ENCODE results near the gene MYO3A.
A peak's percentile ranks its signal among the peaks of the same experiment; 100 is the strongest.

MYO3A gene

DNA sequence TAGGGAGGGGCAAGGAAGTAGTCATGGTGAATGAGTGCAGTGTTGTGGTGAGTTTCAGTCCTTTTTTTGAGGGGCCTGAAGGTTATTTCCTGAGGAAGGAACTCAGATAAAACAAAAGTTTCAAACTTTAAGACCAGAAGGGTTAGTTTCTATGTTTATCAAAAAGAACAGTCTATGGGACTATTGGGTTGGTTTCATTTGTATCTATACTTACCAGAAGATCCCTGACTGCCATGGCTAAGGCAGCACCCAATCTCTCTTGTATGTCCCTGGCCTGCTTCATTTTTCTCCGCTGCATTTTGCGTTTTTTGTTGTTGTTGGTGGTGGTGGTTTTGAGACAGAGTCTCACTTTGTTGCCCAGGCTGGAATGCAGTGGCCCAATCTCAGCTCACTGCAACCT lies 263.2 kb downstream of the MYO3A start:
- DNase-seq, result no peak
- in situ Hi-C loops (cut with MboI; ENCODE audit: low pct_unique_long_range_greater_than_20kb, low sequenced_read_pairs), result no loop called here

DNA sequence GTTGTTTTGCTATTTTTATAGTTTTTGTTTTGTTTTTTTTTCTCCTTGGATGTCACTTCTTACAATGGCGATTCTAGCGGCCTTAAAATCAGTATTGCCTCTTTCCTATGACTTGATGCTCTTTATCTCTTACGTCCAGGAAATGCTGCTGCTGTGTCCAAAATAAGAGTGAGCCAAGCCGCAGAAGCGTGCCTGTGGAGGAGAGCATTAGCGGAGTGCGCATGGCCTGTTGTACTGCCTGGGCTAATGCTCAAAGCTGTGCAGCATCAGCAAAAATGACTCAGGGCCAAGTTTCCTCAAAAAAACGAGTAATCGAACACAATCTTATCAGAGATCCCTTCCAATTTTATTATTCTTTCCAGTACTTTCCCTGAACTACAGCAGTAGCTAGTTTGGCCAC lies 264.1 kb downstream of the MYO3A start:
- DNase-seq, result no peak
- in situ Hi-C loops (cut with MboI; ENCODE audit: low pct_unique_long_range_greater_than_20kb, low sequenced_read_pairs), result no loop called here

DNA sequence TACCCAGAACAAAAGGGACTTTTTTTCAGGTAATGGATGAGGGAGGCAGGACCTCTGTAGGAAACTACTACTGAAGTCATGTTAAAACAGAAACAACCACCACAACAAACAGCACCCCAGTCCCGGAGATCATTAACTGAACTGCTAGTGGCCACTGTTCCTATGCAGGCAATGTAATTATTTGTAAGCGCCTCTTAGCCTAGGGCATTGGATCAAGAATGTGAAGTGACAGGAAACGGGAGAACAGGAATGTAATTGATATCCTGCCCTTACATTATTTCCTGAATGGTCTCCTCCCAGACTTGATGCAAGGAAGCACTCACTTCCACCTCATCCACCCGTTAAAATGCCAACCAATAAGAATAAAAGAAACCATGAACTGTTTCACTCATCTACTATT lies 265.8 kb downstream of the MYO3A start:
- in situ Hi-C loops (cut with MboI; ENCODE audit: low pct_unique_long_range_greater_than_20kb, low sequenced_read_pairs), result no loop called here
- DNase-seq, result no peak

DNA sequence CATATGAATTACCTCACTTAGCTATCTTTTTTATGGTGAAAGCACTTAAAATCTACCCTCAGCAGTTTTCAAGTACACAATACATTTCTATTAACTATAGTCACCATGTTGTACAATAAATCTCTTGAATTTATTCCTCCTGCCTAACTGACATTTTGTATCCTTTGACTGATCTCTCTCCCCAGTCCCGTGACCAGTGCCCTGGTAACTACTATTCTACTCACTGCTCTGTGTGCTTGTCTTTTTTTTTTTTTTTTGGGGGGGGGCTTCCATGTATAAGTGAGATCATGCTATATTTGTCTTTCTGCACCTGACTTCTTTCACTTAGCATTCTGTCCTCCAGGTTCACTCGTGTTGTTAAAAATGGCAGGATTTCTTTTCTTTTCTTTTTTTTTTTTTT lies 271.2 kb downstream of the MYO3A start:
- DNase-seq, result no peak
- in situ Hi-C loops (cut with MboI; ENCODE audit: low pct_unique_long_range_greater_than_20kb, low sequenced_read_pairs), result no loop called here

DNA sequence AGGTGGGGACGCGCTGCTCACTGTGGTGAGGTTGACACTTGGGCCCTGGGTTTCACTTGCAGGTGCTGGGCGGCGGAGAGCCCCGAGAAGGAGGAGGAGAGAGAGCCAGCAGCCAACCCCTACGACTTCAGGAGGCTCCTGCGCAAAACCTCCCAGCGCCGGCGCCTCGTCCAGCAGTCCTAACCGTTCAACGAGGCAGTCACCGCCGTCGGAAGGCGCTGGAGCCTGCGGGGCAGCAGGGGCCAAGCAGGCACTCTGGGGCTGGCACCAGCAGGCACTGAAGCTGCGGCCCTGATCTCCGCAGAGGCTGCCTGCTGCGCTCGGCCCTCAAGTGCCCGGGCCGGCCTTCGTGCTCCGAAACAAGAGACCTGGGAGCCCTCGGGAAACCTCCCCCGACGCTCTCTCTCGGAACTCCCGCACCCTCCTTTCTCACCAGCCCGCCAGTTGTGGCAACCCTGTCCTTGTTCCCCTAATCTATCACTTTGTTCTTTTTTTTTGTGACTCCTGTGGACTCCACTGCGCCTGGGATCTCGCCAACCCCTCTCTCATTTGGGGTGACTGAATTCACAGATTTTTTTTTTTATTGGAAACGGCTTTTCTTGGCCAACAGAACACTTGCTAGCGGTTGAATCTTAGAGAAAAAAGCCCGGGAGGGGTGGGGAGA lies 277.9 kb downstream of the MYO3A start:
- in situ Hi-C loops (cut with MboI; ENCODE audit: low pct_unique_long_range_greater_than_20kb, low sequenced_read_pairs), result no loop called here
- DNase-seq, result no peak

DNA sequence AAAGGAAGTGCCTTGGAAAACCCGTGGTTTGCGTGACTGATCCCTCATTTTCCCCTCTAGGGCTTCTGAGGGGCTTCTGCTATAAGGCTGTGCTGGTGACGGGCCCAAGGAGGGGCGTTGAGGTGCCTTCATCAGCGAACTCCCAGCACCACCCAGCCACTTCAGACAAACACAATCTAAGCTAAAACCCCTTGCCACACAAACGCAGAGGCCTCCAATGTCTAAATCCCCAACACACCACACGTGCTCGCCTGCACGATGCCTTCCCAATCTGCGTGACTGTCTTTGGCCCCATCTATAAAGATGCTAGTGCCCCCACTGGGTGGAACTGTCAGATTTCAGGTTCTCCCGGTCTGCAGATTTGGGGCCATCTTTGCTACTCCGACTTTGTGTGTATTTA lies 278.5 kb downstream of the MYO3A start:
- in situ Hi-C loops (cut with MboI; ENCODE audit: low pct_unique_long_range_greater_than_20kb, low sequenced_read_pairs), result no loop called here
- DNase-seq, result no peak

DNA sequence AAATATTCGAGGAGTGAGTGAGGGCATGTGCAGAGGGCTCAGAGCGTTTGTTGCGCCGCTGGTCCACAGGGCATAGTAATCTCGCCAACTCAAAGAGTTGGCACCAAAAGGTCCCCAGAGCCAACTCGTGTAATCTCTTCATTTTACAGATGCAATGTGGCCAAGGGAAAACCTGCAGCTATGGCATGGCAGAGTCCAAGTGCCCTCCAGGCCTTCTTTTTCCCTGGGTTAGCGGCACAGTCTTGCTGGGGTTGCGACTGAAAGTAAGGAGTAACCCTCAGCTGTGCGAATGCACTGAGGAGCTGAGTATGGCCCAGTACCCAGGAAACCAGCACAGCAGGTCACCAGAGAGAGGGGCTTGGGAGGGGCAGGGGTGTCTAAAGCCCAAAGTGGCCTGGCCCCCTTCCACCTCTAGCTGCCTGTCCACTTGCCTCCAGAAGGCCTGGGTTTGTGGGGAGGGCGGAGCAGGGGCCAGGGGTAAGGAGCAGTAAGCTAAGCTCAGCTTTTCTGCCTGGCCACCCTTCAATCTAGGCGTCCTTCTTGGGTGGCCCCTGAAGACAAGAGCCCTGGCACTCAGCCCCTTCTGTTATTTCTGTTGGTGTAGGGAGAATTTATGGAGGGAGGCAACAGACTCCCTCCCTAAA lies 279.2 kb downstream of the MYO3A start:
- in situ Hi-C loops (cut with MboI; ENCODE audit: low pct_unique_long_range_greater_than_20kb, low sequenced_read_pairs), result no loop called here
- DNase-seq, result no peak

DNA sequence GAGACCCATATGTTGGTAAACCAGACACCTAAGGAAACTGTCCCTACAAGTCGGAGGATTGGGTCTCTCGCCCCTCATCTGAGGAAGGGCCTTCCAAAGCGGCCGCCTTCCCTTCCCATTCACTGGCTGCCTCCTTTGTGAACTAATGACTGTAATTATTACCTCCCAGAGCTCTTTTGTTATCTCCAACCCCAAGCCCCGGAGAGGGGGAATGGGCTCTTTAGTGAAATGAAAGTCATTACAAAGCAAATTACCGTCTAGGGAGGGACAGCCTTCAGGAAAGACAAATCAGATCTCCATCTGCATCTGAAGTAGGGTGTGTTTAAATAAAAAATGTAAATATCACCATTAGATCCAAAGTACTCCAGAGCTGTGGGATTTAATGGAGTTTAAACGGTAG lies 280.0 kb downstream of the MYO3A start:
- no peak for DNase-seq
- in situ Hi-C loops (cut with MboI; ENCODE audit: low pct_unique_long_range_greater_than_20kb, low sequenced_read_pairs), result no loop called here

DNA sequence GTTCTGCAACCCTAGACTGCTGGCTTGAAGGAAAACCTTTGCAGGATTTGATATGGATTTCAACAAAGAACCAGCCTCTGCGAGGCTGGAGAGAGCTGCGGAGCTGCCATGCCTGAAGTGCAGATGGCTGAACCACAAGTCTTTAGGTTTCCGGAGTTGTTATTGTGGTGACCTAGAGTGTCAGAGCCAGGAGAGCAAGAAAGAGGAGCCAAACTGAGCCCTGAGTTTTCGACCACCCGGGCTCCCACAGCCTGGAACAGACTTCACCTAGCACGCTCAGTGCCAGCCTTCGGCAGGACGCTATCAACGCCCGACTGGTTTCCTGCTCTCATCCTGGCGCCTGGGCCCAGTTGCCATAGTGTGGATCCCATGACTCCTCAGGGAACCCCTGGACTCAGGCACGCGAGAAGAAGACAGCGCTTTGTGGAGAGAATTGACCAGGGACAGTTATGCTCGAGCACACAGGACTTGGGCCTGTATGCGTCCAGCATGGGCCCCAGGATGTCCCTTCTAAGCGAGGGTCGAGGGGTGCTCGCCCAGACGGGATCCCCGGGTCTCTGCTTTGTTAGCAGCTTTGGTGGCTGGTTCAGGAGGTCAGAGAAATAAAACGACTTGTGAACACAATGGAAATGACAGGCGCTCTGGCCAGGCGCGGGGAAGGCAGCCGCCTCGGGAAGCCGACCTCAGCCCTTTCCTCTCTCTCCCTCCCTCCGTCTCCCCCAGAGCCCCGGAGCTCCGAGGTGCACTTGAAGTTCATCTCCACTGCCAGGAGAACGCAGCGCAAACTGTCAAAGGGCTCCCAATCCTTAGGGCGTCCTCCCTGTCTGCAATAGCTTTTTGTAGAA lies 280.7 kb downstream of the MYO3A start:
- no peak for DNase-seq

DNA sequence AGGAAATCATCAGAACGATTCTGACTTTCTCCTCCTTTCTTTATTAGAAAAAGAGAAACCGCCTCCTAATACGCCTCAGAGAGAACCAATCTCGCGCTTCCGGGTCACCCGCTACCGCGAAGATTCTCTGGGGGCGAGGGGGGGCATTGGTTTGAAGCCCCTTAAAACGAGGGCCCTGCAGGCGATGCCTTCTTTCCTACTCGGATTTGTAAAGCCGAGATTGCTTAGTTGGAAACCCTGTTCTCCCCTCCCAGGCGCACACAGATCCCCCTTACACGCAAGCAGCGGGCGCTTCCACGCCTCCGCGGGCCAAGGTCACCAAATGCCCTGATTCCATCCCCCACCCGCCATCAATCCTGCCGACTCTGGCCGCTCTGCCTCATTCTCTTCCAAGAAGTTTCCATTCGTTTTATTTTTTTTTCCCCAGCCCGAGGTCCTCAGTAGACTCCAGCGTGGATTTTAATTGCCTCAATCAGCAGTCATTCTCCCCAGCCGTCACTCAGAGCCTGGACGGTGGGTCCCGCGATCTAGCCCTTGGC lies 281.4 kb downstream of the MYO3A start:
- in situ Hi-C loops (cut with MboI; ENCODE audit: low pct_unique_long_range_greater_than_20kb, low sequenced_read_pairs), result no loop called here
- no peak for DNase-seq

More for the DNA sequence above, 280.7 kb downstream of the MYO3A start:
- in situ Hi-C loops (cut with MboI; ENCODE audit: low pct_unique_long_range_greater_than_20kb, low sequenced_read_pairs), result no loop called here

DNA sequence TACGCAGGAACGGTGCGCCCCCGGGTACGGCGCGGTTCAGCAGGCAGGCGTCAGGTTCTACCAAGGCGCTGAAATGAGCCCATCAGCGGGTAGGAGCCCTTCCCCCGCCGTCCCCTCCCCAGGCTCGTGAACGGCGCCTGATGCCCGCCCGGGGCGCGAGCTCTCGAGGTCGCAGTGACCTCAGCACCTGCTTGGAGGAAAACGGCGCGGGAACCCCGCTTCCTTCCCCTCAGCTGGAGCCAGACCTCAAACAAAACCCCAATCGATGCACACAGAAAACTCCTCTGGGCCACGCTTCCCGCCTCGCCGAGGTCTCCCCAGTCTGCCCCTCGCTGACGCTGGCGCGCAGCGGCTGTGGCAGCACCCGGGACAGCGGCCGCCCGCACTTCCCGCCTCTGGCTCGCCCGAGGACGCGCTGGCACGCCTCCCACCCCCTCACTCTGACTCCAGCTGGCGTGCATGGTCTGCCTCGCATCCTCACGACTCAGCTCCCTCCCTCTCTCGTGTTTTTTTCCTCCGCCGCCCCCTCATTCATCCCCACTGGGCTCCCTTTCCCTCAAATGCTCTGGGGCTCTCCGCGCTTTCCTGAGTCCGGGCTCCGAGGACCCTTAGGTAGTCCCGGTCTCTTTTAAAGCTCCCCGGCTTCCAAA lies 282.0 kb downstream of the MYO3A start:
- in situ Hi-C loops (cut with MboI; ENCODE audit: low pct_unique_long_range_greater_than_20kb, low sequenced_read_pairs), result no loop called here
- DNase-seq, result peak; percentile 25

DNA sequence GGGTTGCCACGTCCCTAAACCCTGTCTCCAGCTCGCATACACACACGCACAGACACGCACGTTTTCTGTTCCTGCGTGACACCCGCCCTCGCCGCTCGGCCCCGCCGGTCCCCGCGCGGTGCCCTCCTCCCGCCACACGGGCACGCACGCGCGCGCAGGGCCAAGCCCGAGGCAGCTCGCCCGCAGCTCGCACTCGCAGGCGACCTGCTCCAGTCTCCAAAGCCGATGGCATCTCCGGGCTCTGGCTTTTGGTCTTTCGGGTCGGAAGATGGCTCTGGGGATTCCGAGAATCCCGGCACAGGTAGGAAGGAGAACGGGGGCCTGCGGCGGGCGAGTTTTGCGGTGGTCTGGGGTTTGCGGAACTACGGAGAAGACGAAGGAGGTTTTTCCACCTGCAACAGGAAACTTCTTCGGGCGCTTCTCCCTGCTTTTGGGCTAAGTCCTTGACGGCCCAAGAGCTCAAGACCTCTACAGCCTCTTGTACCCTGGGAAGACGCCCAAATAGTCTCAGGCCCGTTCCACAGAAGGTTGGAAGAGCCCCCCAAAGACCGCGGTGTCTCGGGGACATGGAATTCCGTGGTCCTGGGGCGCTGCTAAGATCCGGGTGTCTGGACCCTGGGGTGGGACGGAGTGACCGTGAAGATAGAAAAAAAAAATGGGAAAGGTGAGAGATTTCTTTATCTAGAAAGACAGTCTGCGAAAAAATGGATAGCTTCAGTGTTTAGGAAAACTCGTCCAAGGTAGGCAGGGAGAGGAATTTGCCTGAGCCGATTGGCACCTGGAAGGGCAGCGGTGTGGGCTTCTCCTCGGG lies 282.8 kb downstream of the MYO3A start, which contains the start of gene GAD2:
Gene GAD2 (plus strand): TSS at position 190 of the 811 bp plus-strand sequence. CDS start 36 bp downstream, at position 226.
- no peak for DNase-seq

DNA sequence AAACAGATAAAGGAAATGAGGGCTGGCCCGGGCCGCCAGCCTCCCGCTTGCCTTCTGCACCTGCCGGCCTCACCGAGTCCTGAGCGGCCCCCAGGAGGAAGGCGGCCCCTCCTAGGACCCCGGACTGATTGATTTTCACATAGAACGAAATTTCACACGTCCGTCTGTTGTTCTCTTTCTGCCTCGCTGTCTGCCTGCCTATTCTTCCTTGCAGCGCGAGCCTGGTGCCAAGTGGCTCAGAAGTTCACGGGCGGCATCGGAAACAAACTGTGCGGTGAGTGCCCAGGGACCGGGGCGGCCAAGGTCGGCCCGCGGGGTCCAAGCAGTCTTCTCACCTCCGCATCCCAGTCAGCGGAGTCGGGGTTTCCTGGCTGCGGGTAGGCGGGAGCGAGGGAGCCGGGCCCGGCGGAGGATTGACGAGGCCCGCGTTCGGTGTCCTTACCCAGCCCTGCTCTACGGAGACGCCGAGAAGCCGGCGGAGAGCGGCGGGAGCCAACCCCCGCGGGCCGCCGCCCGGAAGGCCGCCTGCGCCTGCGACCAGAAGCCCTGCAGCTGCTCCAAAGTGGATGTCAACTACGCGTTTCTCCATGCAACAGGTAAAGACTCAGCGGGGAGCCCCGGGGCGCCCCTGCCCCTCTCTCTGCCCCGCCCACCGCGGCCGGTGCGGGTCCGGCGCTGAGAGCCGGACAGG lies 283.5 kb downstream of the MYO3A start:
- in situ Hi-C loops (cut with MboI; ENCODE audit: low pct_unique_long_range_greater_than_20kb, low sequenced_read_pairs), result no loop called here
- DNase-seq, result no peak

More for the DNA sequence above, 282.8 kb downstream of the MYO3A start, which contains the start of gene GAD2:
- in situ Hi-C loops (cut with MboI; ENCODE audit: low pct_unique_long_range_greater_than_20kb, low sequenced_read_pairs), result no loop called here

DNA sequence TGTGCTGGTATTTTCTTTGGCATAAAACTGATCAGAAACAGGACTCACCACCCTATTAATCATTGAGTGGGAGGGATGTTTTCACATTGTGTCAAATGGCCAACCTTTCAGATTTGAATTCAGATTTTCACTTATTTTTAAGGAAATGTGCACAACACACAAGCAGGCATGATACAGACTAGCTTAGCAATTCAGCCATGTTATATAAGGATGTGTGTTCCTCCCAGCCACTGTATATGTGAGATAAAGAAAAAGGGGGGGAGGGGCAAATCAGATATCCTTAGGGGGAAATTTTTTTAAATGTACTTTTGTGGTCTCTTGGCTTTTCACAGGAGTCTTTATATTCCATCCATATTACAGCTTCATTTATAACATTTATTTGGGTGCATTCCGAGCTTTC lies 285.6 kb downstream of the MYO3A start:
- DNase-seq, result no peak
- in situ Hi-C loops (cut with MboI; ENCODE audit: low pct_unique_long_range_greater_than_20kb, low sequenced_read_pairs), result no loop called here

DNA sequence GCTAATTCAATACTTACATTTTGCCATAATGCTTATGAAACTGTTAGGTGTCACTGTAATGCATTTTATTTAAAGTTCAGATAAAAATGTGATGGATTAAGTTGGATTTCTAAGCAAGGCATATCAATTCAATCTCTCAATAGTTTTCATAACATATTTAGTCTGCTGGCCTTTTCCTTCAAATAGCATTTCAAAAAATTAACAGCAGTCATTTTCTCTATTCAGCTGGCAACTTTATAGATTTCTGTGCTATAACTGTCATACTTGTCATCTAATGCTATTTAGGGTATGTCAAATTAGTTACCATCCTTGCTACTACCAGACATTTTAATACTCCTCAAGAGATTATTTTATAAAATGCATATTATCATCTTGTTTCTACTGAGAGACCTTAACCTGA lies 286.9 kb downstream of the MYO3A start:
- in situ Hi-C loops (cut with MboI; ENCODE audit: low pct_unique_long_range_greater_than_20kb, low sequenced_read_pairs), result no loop called here
- DNase-seq, result no peak

DNA sequence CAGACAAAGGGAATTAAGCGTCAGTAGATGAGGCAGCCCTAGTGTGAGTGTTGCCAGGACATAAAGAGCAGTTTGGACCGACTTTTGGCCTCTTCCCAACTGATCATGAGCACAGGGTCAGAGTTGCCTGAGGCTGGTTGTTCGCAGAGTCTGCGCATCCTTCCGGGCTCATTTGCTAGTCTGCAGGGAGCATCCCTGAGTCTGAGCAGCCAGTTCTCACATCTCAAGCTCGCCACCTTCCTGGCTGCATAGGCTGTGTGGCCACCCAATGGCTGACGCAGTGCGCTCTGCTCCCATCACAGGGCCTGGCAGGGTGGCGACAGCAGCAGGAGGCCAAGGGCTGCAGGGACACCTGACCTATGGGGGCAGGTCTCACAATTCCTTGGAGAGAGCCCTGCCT lies 287.5 kb downstream of the MYO3A start:
- in situ Hi-C loops (cut with MboI; ENCODE audit: low pct_unique_long_range_greater_than_20kb, low sequenced_read_pairs), result no loop called here
- no peak for DNase-seq

DNA sequence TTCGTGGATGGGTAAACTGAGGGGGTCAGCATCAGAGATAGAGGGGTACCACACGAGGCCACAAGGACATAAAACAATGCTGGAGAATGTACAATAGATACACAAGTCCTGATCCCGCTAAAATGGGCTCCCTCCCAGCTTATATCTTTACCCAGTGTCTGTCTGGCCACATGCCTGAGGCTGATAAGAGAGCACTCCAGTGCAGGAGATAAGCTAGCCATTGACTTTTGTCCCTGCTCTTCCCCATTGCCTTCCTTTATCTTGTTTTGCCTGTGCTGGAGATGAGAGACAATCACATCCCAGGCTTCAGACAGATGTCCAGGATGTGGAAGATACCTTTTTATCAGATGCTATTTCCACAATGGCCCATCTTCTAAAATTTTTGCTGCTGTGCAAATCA lies 288.5 kb downstream of the MYO3A start:
- DNase-seq, result no peak
- in situ Hi-C loops (cut with MboI; ENCODE audit: low pct_unique_long_range_greater_than_20kb, low sequenced_read_pairs), result no loop called here

DNA sequence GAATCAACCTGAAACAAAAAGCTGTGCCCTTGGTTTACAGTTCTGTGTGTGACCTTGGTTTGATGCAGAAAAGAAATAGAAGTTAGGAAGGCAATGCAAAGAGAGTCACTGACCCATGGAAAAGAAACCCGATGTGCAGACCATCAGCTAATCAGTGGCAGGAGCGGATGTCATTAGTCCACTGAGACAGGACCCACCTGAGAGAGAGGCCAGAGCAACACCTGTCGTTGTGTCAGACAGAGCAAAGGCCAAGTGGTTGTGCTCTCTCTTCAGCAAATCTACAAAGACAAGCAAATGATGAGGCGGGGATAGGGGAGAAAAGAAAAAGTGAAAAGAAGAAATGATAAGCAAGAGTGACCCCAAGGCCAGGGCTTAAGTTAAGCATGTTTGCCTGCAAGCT lies 291.3 kb downstream of the MYO3A start:
- in situ Hi-C loops (cut with MboI; ENCODE audit: low pct_unique_long_range_greater_than_20kb, low sequenced_read_pairs), result no loop called here
- no peak for DNase-seq
